Measurements from ENCODE around the gene SLIT1.
A peak's percentile ranks its signal among the peaks of the same experiment; 100 is the strongest.

SLIT1 gene

DNA sequence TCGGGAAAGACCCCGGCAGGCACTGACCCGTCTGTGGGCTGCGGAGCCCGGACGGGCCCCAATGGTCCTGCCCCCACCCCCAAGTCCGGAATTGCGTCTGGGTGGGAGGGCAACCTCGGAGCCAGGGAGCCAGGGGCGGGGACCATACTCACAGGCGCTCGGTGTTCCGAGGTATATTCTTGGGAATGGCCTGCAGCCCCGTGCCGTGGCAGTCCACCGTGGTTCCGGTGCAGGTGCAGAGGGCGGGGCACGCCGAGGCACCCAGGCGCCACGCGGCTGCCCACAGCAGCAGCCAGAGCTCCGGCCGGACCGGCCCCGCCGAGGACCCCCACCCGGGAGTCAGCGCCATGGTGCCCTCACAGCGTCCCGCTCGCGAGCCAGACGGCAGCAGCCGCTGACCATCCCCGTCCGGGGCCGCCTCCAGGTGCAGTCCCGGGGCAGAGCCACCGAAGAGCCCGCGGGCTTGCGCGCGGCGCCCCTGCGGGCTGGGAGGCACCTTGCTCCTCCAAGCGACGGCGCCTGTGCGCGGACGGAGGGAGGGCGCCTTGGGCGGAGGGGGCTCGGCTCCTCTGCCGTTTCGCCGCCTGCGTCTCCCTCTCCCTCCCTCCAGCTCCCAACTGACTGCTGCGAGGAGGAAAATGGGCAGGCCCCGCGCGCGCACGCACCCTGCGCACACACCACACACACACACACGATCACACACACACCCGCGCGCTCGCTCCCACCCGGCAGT, at the start of gene SLIT1:
Gene SLIT1, minus strand, starts transcription at position 634 of the 733 bp plus-strand sequence. Its CDS starts 285 bp downstream, at position 349.
- DNase-seq (ENCODE audit: low spot score) = no peak

DNA sequence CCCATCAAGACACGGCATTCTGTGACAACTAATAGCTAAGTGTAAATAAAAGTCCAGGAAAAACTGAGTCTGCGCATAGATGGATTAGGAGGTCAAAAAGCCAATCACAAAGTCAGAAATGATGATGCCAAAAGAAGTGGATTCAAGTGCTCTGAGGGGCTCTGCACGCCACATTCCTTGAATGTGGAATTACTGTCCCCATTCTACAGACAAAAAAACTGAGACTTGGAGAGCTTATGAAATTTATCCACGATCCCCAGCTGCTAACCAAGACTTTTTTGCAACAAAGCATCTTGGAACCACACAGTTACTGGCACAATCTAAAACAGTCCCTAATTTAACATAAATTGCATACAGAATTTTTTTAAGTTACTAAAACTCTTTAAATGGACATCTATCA, 49.6 kb upstream of the SLIT1 start:
- DNase-seq (ENCODE audit: low spot score) = no peak

DNA sequence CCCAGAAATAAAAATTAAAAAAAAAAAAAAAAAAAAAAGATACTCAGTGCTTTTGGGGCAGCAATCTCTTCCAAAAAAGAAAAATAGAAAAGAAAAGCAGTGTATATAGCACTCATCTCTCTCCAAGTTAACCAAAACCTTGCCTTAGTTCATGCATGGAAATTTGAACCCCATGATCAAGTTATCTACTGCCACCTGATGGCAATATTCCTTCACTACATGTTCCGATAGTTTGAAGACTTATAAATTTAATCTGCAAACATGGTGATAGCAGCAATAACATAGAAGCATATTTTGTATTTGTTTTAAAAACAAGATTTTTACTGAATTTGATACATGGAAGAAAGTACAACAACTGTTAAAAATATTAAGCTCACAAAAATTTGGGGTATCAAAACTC, 48.6 kb upstream of the SLIT1 start:
- peak; percentile 51 for DNase-seq (ENCODE audit: low spot score)

DNA sequence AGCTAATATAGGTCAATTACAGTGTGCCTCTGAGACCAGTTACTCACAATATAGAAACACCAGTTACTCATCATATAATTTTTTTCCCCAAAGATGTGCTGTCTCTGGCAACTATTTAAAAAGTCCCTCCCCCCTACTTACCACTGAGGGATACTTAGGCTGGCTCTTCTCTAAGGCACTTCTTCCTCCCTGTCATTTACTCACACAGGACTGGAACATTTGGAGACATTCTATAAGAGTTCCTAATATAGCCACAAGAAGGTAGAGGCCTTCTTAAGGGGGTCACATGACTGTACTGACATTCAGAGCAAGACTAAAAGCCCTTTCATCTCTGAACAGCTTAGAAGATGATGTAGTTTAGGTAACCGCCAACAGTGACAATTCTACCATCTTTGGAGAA, 44.4 kb upstream of the SLIT1 start:
- DNase-seq (ENCODE audit: low spot score) = no peak

DNA sequence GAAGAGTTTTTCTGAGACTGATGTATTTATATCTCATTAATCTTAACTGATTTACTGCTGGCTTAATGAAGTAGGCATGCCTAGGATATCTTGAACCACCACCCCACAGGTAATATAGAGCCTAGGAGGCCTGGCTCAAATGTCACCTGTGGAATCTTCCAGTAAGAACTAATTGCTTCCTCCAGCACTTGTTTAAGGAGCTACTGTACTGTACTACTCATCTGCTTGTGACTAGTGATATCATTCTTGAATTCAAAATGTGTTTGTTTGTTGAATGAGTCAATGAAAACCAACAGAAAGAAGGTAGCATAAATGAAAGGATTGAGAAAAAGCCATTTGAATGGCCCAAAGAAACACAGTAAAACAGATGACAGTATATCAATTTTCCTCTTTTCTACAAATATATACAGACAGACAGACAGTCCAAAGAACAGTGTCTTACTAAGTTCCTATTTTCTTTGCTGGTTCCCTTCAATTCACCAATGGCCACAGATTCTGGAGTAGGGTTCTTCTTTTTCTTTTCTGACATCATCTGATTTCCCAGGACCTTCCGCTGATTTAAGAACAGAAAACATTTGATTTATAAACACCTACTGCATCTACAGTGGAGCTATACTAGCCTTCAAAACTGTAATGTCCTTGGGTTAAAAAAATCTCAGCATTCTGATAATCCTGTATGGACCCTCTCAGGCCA, 43.7 kb upstream of the SLIT1 start:
- DNase-seq (ENCODE audit: low spot score) = no peak

DNA sequence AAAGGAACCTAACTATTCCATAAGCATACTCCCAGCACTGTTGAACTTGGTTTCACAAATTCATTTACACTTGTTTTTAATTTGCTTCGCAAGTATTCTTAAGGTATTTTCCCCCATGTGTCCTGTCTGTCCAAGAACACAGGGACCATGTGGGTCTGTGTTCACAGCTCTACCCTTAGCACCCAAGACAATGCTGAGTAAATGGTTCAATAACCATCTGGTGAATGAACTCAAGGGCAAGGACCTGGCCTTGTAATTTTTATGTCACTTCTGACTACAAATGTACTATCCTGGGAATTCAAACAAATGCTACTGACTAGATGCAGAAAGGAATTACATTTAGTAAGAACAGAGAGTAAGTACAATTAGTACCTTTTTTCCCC, 43.0 kb upstream of the SLIT1 start:
- DNase-seq (ENCODE audit: low spot score) = no peak

DNA sequence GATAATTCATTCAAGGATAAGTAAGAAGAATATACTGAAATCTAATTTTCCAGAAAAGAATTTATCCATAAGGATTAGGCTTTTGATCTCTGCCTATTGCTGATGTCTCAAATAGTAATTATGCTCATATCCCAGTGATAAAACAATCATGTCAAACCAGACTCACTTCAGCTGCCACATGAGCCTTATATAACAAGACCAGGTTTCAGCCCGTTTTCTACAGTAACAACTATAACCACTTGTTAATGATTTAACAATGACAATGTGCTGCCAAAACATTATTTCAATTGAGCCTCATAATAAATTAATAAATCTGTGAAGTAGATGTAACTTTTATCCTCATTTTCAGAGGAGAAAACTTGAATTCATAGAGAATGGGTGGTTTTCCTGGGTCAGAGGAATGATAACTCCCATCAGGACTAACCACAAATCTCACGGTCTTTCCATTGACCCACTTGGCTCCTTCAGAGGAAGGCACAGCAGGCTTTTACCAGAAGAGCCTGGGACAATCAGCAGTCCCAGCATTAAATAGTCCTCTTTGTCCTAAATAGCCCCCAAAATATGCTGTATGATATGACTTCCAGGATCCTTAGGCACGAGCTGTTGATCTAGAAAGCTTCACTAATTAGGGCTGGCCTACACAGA, 42.5 kb upstream of the SLIT1 start:
- no peak for DNase-seq (ENCODE audit: low spot score)

DNA sequence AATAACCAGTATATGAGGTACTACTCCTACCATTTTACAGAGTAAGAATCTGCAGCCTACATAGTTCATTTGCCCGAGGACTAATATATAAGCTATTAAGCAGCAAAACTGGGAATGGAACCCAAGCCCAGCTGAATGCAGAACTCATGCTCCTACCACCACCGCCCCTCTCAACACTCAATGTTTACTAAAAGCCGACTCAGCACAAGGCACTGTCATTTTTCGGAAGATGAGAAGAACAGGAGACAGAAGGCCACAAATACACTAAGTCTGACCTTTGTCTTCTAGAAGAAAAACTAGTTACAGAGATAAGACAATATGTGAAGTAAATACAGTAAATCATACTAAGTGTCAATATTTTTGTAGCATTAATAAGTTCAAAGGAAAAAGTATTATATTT, 40.6 kb upstream of the SLIT1 start:
- no peak for DNase-seq (ENCODE audit: low spot score)

DNA sequence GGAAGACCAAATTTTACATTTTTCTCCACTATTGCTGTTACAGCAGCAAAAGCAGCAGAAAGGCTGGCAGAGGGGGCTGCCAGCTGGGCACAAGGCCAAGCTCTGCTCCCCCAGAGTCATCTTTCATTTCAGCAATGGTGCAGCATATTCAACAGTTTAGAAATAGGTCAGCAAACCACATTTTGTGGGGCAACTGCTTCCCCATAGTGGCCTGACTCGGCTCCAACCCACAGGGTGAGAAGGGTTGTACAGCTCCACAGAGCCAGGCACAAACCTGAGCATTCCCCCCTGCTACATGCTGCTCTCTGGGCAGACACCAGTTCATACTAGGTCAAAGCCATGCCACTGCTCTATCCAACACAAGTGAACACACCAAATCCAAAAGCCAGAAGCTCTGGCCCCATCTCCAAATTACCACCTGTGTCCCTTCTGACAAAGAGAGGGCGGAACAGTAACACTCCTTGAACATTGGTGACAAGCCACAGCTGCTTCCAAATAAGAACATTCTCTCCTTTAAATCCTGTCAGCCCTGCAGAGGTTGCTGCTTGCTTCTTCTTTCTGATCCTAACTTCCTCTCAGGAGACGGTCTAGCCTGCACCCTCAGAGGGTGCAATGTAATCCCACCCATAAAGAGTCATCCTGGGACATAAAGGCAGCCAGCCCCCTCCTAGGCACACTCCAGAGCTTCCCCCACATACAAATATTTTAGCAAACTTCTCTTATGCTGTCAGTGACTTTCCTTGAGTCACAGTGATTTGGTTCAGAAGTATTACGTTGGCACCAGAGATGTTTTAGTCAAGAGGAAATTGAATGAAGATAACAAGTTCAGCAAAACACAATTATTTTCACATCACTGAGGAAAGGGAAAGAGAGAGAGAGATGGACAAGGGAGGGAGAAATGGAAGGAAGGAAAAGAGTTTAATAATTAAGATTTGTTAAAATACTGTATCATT, 39.0 kb upstream of the SLIT1 start:
- DNase-seq (ENCODE audit: low spot score) = no peak

DNA sequence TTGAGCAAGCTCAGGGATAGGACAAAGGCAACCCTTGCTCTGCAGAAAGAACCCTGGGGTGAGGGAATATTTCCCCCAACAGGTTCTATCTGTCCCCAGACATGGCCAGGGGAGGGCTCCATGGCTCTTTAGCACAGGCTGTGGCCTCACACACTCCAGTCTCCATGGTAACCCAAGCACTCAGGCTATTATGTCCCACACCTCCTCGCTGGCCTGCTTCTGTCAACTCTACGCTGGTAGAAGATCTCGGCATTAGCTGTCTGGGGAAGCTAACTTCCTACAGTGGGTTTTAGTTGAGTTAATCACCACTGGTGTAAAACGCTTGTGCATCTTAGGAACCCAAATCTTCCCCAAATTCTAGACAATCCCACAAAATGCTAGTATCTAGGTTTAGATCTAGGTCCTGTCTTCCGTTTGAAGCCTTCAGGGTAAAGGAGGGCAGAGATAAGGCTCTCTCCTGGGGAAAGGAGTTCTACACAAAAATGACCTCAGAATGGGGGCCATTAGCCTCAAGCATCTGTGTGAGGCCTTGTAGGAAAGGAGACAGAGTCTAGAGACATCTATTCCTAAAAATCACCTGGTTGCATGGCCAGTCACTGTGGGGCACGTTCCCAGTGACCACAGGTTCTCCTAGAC, 36.7 kb upstream of the SLIT1 start:
- DNase-seq (ENCODE audit: low spot score) = no peak

DNA sequence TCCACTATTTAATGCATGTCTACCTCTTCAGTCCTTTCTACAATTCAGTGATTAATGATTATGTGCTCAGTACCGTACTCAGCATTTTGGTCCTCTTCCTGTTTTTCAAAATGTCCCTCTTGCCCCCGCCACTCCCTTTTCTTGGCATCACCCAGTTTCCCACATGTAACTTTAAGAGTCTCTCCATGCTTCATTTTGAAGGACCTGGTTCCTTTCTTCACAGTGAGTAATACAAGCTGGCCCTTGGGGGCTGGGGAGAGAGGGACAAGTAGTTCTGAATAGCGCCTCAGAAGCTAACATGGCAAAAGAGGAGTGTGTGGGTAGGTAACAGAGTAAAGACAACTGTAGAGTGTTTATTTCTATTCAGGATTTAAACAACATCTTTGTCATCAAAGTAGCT, 34.6 kb upstream of the SLIT1 start:
- DNase-seq (ENCODE audit: low spot score) = no peak

DNA sequence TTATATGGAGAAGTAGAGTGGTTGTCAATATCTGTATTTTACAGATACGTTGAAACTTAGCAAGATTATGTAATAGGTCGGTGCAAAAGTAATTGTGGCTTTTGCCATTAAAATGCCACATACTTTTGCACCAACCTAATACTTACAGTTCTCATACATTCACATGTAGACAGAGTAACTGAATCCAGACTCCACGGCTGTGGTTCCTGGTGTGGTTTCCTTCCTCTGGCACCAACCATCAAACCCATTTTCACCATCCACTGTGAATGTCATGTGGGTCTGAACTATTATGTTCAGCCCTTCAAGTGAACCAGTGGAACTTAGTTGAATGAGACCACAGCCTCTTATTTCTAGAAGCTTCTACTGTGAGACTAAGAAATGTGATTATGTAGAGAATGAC, 31.5 kb upstream of the SLIT1 start:
- no peak for DNase-seq (ENCODE audit: low spot score)

DNA sequence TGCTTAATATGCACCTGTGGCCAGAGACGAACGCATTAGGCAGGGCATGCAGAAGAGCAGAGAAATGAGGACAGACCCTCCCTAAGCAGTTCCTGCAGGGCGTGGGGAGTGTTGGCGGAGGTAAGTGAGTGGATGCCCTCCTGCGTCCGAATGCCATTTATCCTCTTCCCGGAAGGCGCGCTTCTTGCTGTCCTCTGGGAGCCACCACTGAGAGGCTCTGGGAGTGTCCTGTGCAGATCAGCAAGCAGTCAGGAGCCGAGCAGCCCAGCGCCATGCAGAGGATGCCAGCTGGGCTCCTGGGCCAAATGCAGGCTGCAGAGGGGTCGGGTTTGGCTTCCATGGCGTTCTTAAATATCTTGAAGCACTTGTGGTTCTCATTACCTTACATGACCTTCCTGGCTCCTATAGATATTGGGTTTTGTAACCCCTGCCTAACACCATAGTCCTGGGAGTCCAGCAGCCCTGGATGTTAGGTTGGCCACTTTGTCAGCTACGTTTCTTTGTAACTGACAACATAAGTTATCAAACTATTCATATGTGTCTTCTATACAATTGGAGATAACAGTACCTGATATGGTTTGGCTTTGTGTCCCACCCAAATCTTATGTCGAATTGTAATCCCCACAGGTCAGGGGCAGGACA, 30.0 kb upstream of the SLIT1 start:
- DNase-seq (ENCODE audit: low spot score) = no peak

DNA sequence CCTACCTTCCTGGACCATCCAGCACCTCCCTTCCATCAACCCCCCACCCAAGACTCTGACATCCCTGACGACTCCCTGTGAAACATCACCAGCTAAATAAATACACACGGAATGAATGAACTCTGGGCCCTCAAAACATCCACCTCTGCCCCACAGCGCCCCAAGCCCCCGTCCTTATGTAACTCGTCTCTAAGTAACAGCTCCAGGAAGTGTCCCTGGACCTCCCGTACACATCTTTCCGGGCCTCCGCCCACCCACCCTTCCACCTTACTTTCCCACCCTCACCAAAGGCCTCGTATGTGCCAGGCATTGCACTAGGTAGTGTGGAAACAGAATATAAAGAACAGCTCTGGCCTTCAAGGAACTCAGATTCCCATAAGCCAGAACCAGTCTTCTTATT, 27.7 kb upstream of the SLIT1 start:
- no peak for DNase-seq (ENCODE audit: low spot score)

DNA sequence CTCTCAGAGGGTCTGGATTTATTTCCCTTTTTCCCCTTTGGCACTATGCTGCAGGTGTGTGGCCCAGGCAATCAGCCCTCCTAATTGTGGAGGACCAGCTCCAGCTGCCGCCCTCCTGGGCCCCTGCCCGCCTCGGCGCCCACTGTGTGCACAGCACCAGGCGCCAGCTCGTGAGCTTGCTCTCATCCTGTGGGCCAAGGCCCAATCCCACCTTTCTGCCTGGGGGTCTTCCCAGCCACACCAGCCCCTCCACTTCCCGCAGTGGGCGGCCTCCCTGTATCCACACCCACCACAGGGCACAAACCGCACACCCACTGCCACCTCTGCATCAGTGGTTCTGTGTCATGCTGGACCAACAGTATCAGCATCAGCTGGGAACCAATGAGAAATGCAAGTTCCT, 25.5 kb upstream of the SLIT1 start:
- DNase-seq (ENCODE audit: low spot score) = no peak

DNA sequence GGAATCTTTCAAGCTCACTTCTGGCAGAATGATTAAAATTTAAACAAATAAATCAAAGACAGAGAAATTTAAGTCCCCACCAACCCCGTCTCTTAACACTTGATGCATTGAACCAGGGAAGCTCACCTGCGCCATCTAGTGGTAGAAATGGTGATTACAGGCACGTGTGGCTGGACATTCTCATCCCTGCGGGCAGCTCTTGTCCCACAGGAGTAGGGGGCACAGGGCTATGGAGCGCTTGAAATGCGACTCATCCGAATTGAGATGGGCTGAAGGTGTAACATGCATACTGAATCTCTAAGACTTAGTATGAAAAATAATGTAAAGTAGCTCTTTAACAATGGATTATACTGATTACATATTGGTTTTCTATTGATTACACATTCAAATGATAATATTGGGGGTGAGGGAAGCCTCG, 24.8 kb upstream of the SLIT1 start:
- peak; percentile 72 for DNase-seq (ENCODE audit: low spot score)

DNA sequence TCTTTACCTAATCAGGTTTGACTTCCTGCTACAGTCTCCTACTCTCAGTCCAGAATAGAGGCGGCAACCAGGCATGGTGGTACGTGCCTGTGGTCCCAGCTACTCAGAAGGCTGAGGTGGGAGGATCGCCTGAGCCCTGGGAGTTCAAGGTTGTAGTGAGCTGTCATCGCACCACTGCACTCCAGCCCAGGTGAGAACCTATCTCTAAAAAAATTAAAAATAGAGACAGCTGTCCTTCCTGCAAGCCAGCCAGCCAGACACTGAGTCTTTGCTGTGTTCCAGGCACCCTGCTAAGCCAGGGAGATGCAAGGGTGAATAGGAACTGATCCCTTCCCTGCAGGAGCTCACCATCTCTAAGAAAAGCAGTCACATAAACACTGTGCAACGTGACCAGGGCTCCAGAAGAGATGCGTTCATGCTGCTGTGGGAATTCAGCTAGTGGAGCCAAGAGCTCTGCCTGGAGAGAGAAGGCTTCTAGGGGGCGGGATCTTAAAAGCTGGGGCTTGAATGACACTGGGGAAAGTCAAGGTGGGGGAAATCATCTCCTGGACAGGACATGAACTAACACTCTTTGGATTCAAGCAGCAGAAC, 22.1 kb upstream of the SLIT1 start:
- no peak for DNase-seq (ENCODE audit: low spot score)

DNA sequence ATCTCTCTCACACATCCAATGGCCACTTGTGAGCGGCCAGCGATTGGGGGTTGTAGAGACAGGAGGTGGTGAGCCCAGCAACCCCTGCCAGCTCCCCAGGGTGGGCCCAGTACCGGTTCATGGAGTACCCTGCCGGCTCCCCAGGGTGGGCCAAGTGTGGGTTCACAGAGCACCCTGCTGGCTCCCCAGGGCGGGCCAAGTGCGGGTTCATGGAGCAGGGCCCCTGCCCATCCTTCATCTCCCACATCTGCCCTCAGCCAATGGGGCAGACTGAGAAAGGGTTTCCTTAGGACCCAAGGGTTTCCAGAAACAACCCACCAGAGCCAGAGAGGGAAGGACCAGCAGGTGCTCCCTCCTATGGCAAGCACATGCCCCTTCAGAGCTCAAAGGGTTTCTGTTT, 21.4 kb upstream of the SLIT1 start:
- no peak for DNase-seq (ENCODE audit: low spot score)

DNA sequence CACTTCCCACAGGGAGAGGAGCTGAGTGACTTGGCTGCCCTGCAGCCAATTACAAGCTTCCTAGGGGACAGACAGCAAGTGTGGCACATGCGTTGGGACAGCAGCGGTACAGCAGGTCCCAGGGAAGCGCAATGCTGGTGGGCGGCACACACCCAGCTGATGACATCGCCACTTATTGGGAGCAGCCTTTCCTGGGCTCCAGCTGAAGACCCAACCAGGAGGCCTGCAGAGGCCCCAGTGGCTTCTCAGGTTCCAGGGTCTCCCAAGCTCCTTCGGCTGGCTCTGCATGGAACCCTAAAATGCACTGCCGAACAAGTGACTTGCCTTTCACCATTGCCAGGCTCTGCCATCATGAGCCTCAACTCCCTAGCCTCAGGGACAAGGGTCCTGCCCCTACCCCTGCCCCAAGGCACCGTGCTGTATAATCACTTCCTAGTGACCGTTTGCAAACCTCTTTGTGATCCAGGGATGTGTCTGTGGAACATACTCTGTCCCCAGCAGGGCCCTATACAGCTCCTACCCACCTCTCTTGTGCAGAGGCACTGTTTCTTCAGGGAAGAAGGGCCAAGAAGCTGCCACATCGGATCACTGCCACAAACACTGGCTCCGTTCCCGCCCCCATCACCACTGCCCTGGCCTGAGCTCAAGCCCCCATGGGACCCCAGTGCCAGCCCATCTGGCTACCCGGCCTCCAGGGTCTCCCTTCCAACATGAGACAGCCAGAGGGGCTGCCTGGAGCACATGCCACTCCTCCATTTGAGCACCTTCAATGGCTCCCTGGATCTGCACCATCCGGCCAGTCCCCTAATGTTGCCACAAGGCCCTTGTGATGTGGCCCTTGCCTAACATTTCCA, 19.3 kb upstream of the SLIT1 start:
- no peak for DNase-seq (ENCODE audit: low spot score)

DNA sequence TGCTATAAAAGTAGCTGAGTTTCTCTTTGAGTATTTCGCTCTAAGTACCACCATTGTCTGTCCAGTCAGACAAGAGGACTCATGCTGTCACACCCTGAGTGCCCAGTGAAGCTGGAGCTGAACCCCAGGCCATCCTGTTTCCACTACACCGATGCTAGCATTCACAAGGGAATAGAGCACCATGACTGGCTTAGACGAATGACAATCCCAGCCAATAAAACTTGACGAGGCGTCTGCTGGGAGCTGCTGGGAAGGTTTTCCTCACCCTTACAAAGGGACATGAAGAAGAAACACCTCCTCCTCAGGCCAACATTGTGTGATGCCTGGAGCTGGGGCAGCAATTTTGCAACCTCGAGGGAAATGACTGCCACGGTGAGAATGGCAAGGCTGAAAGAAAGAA, 17.5 kb upstream of the SLIT1 start:
- no peak for DNase-seq (ENCODE audit: low spot score)
